ENCODE data around the gene TMEM101. TPM values are rescaled to one million over a fixed set of nuclear protein-coding genes. Genes with fewer than 3 reads are reported as not detected.

TMEM101 gene
- total RNA-seq, 6 experiments from 2014 or later = 6.7 to 23.6 (median 10.9) TPM

GRCh38 chr17:44004761-44005526 lies 9.8 kb downstream of the TMEM101 start:
- TF ChIP-seq POLR2A (IDR thresholded peaks at IDR 0.05) = no peak
- no peak for TF ChIP-seq CTCF (IDR thresholded peaks at IDR 0.05)
- Histone ChIP-seq H3K27me3 (no peaks in the 10 kb centered on the region), H3K4me3 (peak overlapping the region; percentile 53 to 85 (median 83)), H3K4me1 (peaks cover 2 to 57% (median 31%) of the 10 kb centered on the region in 4 donors), H3K36me3 (peaks cover 0 to 40% (median 14%) of the 10 kb centered on the region in 4 donors), H3K27ac (peak overlapping the region; percentile 54 to 95 (median 74)), H3K9me3 (no peaks in the 10 kb centered on the region)
- ATAC-seq (peak; percentile 8 to 43 (median 23)), DNase-seq (peak; percentile 57 to 87 (median 85))
- intact Hi-C loops (cut with DNase I) = no loop called here
- WGBS (ENCODE audit: insufficient coverage, low coverage, low lambda C conversion rate, missing lambda C conversion rate) = 0% methylated on average over 13 of the region's 71 CpGs

DNA sequence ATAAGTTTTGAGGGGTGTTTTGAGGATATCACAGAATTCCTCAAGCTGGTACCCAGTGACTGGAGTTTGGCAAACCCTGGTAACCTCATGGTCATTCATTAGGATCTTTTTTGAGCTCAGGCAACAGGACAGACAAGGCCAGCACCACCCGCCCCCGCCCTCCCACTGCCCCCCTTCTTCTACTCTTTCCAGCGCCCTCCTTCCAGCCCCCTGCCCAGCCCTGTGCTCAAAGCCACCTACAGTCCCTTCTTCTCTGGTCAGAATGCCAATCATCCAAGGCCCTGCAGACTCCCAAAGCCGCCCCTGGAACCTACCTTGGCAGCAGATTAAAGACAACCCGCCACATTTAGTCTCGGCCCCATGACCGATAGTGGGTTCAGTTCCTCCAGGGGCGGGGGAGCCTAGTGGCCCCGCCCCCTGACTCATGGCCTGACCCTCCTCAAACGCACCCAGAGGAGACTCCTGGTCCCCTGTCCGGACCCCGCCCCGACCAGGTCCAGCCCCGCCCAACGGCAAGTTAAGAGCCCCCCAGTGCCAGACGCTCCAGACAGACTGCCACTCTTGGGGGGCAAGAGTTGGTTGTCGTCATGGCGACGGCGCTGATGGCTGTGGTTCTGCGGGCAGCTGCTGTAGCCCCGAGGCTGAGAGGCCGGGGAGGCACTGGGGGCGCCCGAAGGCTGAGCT lies 10.5 kb downstream of the TMEM101 start, which contains the start of gene NAGS:
Gene NAGS, plus strand, starts transcription at position 546 of the 684 bp plus-strand sequence. Its CDS starts 42 bp downstream, at position 588.
- Histone ChIP-seq H3K27me3 (no peaks in the 10 kb centered on the region), H3K4me1 (peaks cover 2 to 60% (median 31%) of the 10 kb centered on the region in 4 donors), H3K27ac (peak within 1 kb of the TSS; percentile 54 to 95 (median 95)), H3K36me3 (peaks cover 0 to 34% (median 10%) of the 10 kb centered on the region in 4 donors), H3K4me3 (peak within 1 kb of the TSS; percentile 53 to 85 (median 83)), H3K9me3 (no peaks in the 10 kb centered on the region)
- WGBS (ENCODE audit: insufficient coverage, low coverage, low lambda C conversion rate, missing lambda C conversion rate) = 6% methylated on average over 11 of the region's 25 CpGs
- intact Hi-C loops (cut with DNase I) = no loop called here
- peak; percentile 70 for TF ChIP-seq POLR2A (IDR thresholded peaks at IDR 0.05)
- TF ChIP-seq CTCF (IDR thresholded peaks at IDR 0.05) = no peak
- ATAC-seq (peak; percentile 46 to 67 (median 60)), DNase-seq (peak; percentile 84 to 96 (median 95))

GRCh38 chr17:44002141-44002848 lies 12.5 kb downstream of the TMEM101 start:
- Histone ChIP-seq H3K27ac (peak overlapping the region; percentile 14 to 95 (median 95)), H3K36me3 (peaks cover 0 to 15% (median under 1%) of the 10 kb centered on the region in 4 donors), H3K9me3 (no peaks in the 10 kb centered on the region), H3K4me1 (peaks cover 2 to 46% (median 20%) of the 10 kb centered on the region in 4 donors), H3K4me3 (peak overlapping the region in 2 of 3 donors; percentile 16 to 51), H3K27me3 (no peaks in the 10 kb centered on the region)
- ATAC-seq (peak in 3 of 4 donors; percentile 20 to 35 (median 22)), DNase-seq (no peak)
- no peak for TF ChIP-seq CTCF (IDR thresholded peaks at IDR 0.05)
- peak; percentile 78 for TF ChIP-seq POLR2A (IDR thresholded peaks at IDR 0.05)
- intact Hi-C loops (cut with DNase I) = no loop called here
- 10% methylated on average over 3 of the region's 9 CpGs for WGBS (ENCODE audit: insufficient coverage, low coverage, low lambda C conversion rate, missing lambda C conversion rate)

GRCh38 chr17:44001461-44001920 lies 13.3 kb downstream of the TMEM101 start:
- intact Hi-C loops (cut with DNase I) = no loop called here
- no peaks in the 10 kb centered on the region for H3K9me3 ChIP-seq
- ATAC-seq (peak; percentile 62 to 81 (median 70)), DNase-seq (peak; percentile 73 to 93 (median 89))
- 60% methylated on average over 1 of the region's 2 CpGs for WGBS (ENCODE audit: insufficient coverage, low coverage, low lambda C conversion rate, missing lambda C conversion rate)
- H3K36me3 ChIP-seq = peaks cover 0 to 9% (median 0%) of the 10 kb centered on the region in 4 donors
- peaks cover 2 to 41% (median 17%) of the 10 kb centered on the region in 4 donors for H3K4me1 ChIP-seq
- peak overlapping the region; percentile 14 to 95 (median 95) for H3K27ac ChIP-seq
- H3K4me3 ChIP-seq = peak overlapping the region in 2 of 3 donors; percentile 23 to 51
- TF ChIP-seq CTCF (IDR thresholded peaks at IDR 0.05) (no peak), POLR2A (IDR thresholded peaks at IDR 0.05) (peak; percentile 85)
- no peaks in the 10 kb centered on the region for H3K27me3 ChIP-seq
